HCT116 (cell line): Measurements from ENCODE around the gene SMG9. TPM values are rescaled to one million over a fixed set of nuclear protein-coding genes. Genes with fewer than 3 reads are reported as not detected.
A peak's percentile ranks its signal among the peaks of the same experiment; 100 is the strongest.

ENCODE experiments used
- ATAC-seq: fragments of 200-7000 bp; cut with Tn5 transposase; 2 replicates; pipeline ENCODE4 v1.9.1; 2020; ENCODE audit warnings: mild to moderate bottlenecking, moderate library complexity
- BruUV-seq: library from RNA; stranded (reverse); fragments of 400-500 nt; replicated peaks from 2 replicates; lab custom pipeline; 2021; lab: Mats Ljungman, UMichigan
- CTCF ChIA-PET: fragments of 300-600 bp; sonication (Branson Sonifier 250); formaldehyde crosslinking; loops from one replicate; lab custom pipeline; 2021; ENCODE audit warnings: antibody characterized with exemption; lab: Charles Lee
- POLR2A ChIA-PET: fragments of 300-600, 350-600 bp; sonication (Branson Sonifier 250); formaldehyde crosslinking; loops from one replicate; lab custom pipeline; 2021; ENCODE audit warnings: antibody characterized with exemption; lab: Charles Lee
- RAD21 ChIA-PET, 2 experiments: fragments of 300-600 bp; sonication (Branson Sonifier 250); formaldehyde crosslinking; loops; one replicate each; lab custom pipeline; 2023; ENCODE audit warnings: low total read pairs in 2 of 2; ENCODE audit not compliant: uncharacterized antibody in 2 of 2, unreplicated experiment in 2 of 2, low non-redundant PET in 1 of 2; lab: Charles Lee
- DNase-seq: peaks from one replicate; pipeline ENCODE4 v3.0.0-alpha.2; 2010; ENCODE audit warnings: low read depth, low spot score
- H2AFZ ChIP-seq: fragments of 200-600 bp; shearing (Covaris generic), sonication (generic); 2 replicates; pipeline ENCODE4 v1.6.1; 2017; ENCODE audit warnings: low read depth, mixed run types, mixed read lengths, antibody characterized with exemption, low read length; ENCODE audit not compliant: poor library complexity, severe bottlenecking
- H3K27ac ChIP-seq: 2 replicates; pipeline ENCODE4 v1.5.1; 2012; ENCODE audit warnings: low read depth, low read length
- H3K27me3 ChIP-seq: fragments of 200-600 bp; sonication (generic); 2 replicates; pipeline ENCODE4 v1.6.1; 2016; ENCODE audit warnings: mixed run types, low read length, mixed read lengths; ENCODE audit not compliant: insufficient read depth
- H3K36me3 ChIP-seq, 2 experiments: fragments of 200-500 bp in 1 of 2; fragments of 200-600 bp in 1 of 2; sonication (Bioruptor generic) in 1 of 2; sonication (generic) in 1 of 2; 2 replicates each; pipeline versions ENCODE4 v1.5.1 to v1.6.1; 2014 to 2016; ENCODE audit warnings: low read length in 2 of 2, inconsistent platforms in 1 of 2, mixed read lengths in 1 of 2, mixed run types in 1 of 2; ENCODE audit not compliant: insufficient read depth in 2 of 2, control insufficient read depth in 1 of 2
- H3K4me1 ChIP-seq, 2 experiments: fragments of 200-600 bp in 1 of 2; sonication (generic) in 1 of 2; 2 replicates each; pipeline versions ENCODE4 v1.5.1 to v1.6.1; 2012 to 2017; ENCODE audit warnings: low read length in 2 of 2, inconsistent platforms in 1 of 2, mild to moderate bottlenecking in 1 of 2, mixed read lengths in 1 of 2, mixed run types in 1 of 2, moderate library complexity in 1 of 2; ENCODE audit not compliant: insufficient read depth in 2 of 2, control insufficient read depth in 1 of 2
- H3K4me2 ChIP-seq: fragments of 200-600 bp; sonication (generic); 2 replicates; pipeline ENCODE4 v1.6.1; 2017; ENCODE audit warnings: mixed run types, low read length, mixed read lengths
- H3K4me3 ChIP-seq, 2 experiments: fragments of 200-600 bp in 1 of 2; sonication (generic) in 1 of 2; replicated peaks in 1 of 2; 2 replicates each; pipeline ENCODE4 v1.5.1; 2011 to 2016; ENCODE audit warnings: low read length in 2 of 2, control low read depth in 1 of 2, low read depth in 1 of 2, mild to moderate bottlenecking in 1 of 2, mixed read lengths in 1 of 2, mixed run types in 1 of 2
- H3K79me2 ChIP-seq: fragments of 200-600 bp; sonication (generic); 2 replicates; pipeline ENCODE4 v1.6.1; 2017; ENCODE audit warnings: mild to moderate bottlenecking, mixed run types, low read length, moderate library complexity, mixed read lengths; ENCODE audit not compliant: insufficient read depth
- H3K9ac ChIP-seq: fragments of 200-600 bp; sonication (generic); 2 replicates; pipeline ENCODE4 v1.6.1; 2016; ENCODE audit warnings: low read length, mixed read lengths
- H3K9me2 ChIP-seq: fragments of 200-600 bp; sonication (generic), shearing (Covaris generic); 2 replicates; pipeline ENCODE4 v1.6.1; 2017; ENCODE audit warnings: mixed run types, mild to moderate bottlenecking, moderate library complexity; ENCODE audit not compliant: insufficient read depth
- H3K9me3 ChIP-seq, 2 experiments: fragments of 200-500 bp in 1 of 2; fragments of 200-600 bp in 1 of 2; sonication (Bioruptor generic) in 1 of 2; sonication (generic) in 1 of 2; 2 replicates each; pipeline ENCODE4 v1.6.1; 2014 to 2017; ENCODE audit warnings: low read length in 2 of 2, mixed read lengths in 2 of 2, inconsistent platforms in 1 of 2, low read depth in 1 of 2, mild to moderate bottlenecking in 1 of 2, mixed run types in 1 of 2, moderate library complexity in 1 of 2; ENCODE audit not compliant: control insufficient read depth in 1 of 2, insufficient read depth in 1 of 2
- H4K20me1 ChIP-seq: fragments of 200-600 bp; sonication (generic), shearing (Covaris generic); 2 replicates; pipeline ENCODE4 v1.6.1; 2017; ENCODE audit warnings: mixed run types, mild to moderate bottlenecking, moderate library complexity; ENCODE audit not compliant: insufficient read depth
- CEBPB ChIP-seq: IDR thresholded peaks from 2 replicates; pipeline ENCODE4 v1.6.1; 2012; ENCODE audit warnings: low read depth
- EGR1 ChIP-seq: IDR thresholded peaks from 2 replicates; pipeline ENCODE4 v1.6.1; 2012; ENCODE audit warnings: low read depth
- JUND ChIP-seq: IDR thresholded peaks from 2 replicates; pipeline ENCODE4 v1.6.1; 2012
- MAX ChIP-seq: IDR thresholded peaks from 2 replicates; pipeline ENCODE4 v1.6.1; 2012
- POLR2A ChIP-seq: IDR thresholded peaks from 2 replicates; pipeline ENCODE4 v1.7.0; 2011; ENCODE audit warnings: borderline replicate concordance; ENCODE audit not compliant: insufficient read depth, insufficient read length; ENCODE audit errors: extremely low read depth
- RAD21 ChIP-seq: IDR thresholded peaks from 2 replicates; pipeline ENCODE4 v1.6.1; 2012; ENCODE audit warnings: low read depth, mild to moderate bottlenecking
- SIN3A ChIP-seq: IDR thresholded peaks from 2 replicates; pipeline ENCODE4 v1.6.1; 2012; ENCODE audit warnings: low read depth
- SP1 ChIP-seq: IDR thresholded peaks from 2 replicates; pipeline ENCODE4 v1.6.1; 2012; ENCODE audit warnings: low read depth
- TCF7L2 ChIP-seq: IDR thresholded peaks from 2 replicates; pipeline ENCODE4 v1.7.0; 2011; ENCODE audit warnings: borderline replicate concordance, inconsistent platforms; ENCODE audit not compliant: insufficient read depth, insufficient read length; ENCODE audit errors: extremely low read depth
- ZBTB33 ChIP-seq: IDR thresholded peaks from 2 replicates; pipeline ENCODE4 v1.6.1; 2011; ENCODE audit warnings: mild to moderate bottlenecking, low read length, moderate library complexity; ENCODE audit not compliant: insufficient replicate concordance; ENCODE audit errors: extremely low read depth
- ZFX ChIP-seq: fragments of 450-650 bp; IDR thresholded peaks from 2 replicates; pipeline ENCODE4 v1.6.1; 2017
- intact Hi-C: fragments of 100-400 bp; cut with micrococcal nuclease; formaldehyde crosslinking; loops from 2 replicates; pipeline ENCODE4 v1.10.0; 2022
- total RNA-seq: library from RNA; stranded (reverse); gene quantifications from one replicate; pipeline ENCODE4 v1.2.1, GENCODE V29; 2021; ENCODE audit not compliant: unreplicated experiment

Gene SMG9
- total RNA-seq, 1 experiment from 2014 or later: 80.2 TPM

GRCh38 chr19:43778651-43779050 is 23.9 kb upstream of the SMG9 start:
- H3K79me2 ChIP-seq: peaks cover 85% of the 10 kb centered on the region
- BruUV-seq: no TSS peak
- no peak for ATAC-seq

GRCh38 chr19:43777163-43777695 is 22.5 kb upstream of the SMG9 start:
- Histone ChIP-seq H3K27me3 (no peaks in the 10 kb centered on the region), H3K9ac (peak overlapping the region; percentile 49), H3K36me3 (peaks cover 12 to 27% of the 10 kb centered on the region in 2 experiments; a peak in 3 of 4 replicates), H3K4me3 (peak overlapping the region in 1 of 2 experiments; percentile 18; a peak in 1 of 4 replicates), H3K9me3 (no peaks in the 10 kb centered on the region), H4K20me1 (no peaks in the 10 kb centered on the region), H3K27ac (peak overlapping the region; percentile 94), H3K79me2 (peaks cover 94% of the 10 kb centered on the region), H2AFZ (no peak overlapping the region), H3K4me2 (peak overlapping the region; percentile 88), H3K9me2 (no peaks in the 10 kb centered on the region), H3K4me1 (peaks cover 49 to 63% of the 10 kb centered on the region in 2 experiments)
- ChIA-PET POLR2A (interaction anchor here (0.8 to 3.2 kb wide), 4 partner anchors 12 to 109 kb away, joined by 3 to 14 read pairs (median 3); partner anchors contain the start of gene SMG9), CTCF (interaction anchor here (1.5 to 6.4 kb wide), 3 partner anchors 12 to 32 kb away, joined by 4 to 38 read pairs (median 4); no protein-coding TSS in a partner anchor), RAD21 (interaction anchor here (0.5 to 1.5 kb wide), 4 partner anchors 11 to 65 kb away, joined by 3 to 7 read pairs (median 4); no protein-coding TSS in a partner anchor)
- BruUV-seq: no TSS peak
- intact Hi-C loops: no loop called here
- no peak for DNase-seq
- no peak for TF ChIP-seq TCF7L2
- TF ChIP-seq SIN3A: no peak
- no peak for TF ChIP-seq EGR1
- TF ChIP-seq ZFX: no peak
- no peak for TF ChIP-seq MAX
- TF ChIP-seq ZBTB33: no peak
- TF ChIP-seq SP1: no peak
- TF ChIP-seq CEBPB: no peak
- no peak for TF ChIP-seq RAD21
- no peak for ATAC-seq

More at GRCh38 chr19:43778651-43779050, 23.9 kb upstream of the SMG9 start:
- CTCF ChIA-PET: interaction anchor here (1.3 to 6.4 kb wide), 6 partner anchors 10 to 110 kb away, joined by 3 to 38 read pairs (median 4); partner anchors contain the start of gene SMG9
- peak overlapping the region; percentile 94; the same call in 1 of the 2 replicates for H3K27ac ChIP-seq
- POLR2A ChIA-PET: interaction anchor here (1.1 to 3.2 kb wide), 3 partner anchors 13 to 22 kb away, joined by 3 to 14 read pairs (median 5); no protein-coding TSS in a partner anchor
- H3K4me1 ChIP-seq: peaks cover 62 to 77% of the 10 kb centered on the region in 2 experiments
- RAD21 ChIA-PET: interaction anchor here in 1 of 2 experiments (1.0 kb wide), 1 partner anchor 13 kb away, joined by 4 read pairs; no protein-coding TSS in a partner anchor
- DNase-seq: no peak
- no peaks in the 10 kb centered on the region for H3K9me2 ChIP-seq
- peak overlapping the region; percentile 88 for H3K4me2 ChIP-seq
- H3K4me3 ChIP-seq: no peak overlapping the region; a peak in 2 of 4 replicates
- H3K27me3 ChIP-seq: no peaks in the 10 kb centered on the region
- TF ChIP-seq POLR2A: no peak
- no peak for TF ChIP-seq JUND
- no peak for TF ChIP-seq RAD21
- H3K36me3 ChIP-seq: peaks cover 4 to 17% of the 10 kb centered on the region in 2 experiments; a peak in 3 of 4 replicates
- no peaks in the 10 kb centered on the region for H3K9me3 ChIP-seq
- intact Hi-C loops: no loop called here
- H4K20me1 ChIP-seq: no peaks in the 10 kb centered on the region
- peak overlapping the region; percentile 88 for H3K9ac ChIP-seq
- H2AFZ ChIP-seq: no peak overlapping the region
